ENCODE results near the gene SPDYE16. TPM values are rescaled to one million over a fixed set of nuclear protein-coding genes. Genes with fewer than 3 reads are reported as not detected.
"Not testable (repeated sequence)": the region's sequence is repeated elsewhere in the genome, so short reads cannot be mapped to it uniquely, and the experiment has no call there.

Gene SPDYE16
- total RNA-seq, 1 donor from 2014 or later: 0.35 TPM

GRCh38 chr7:76568742-76569141 lies 25.6 kb upstream of the SPDYE16 start:
- not testable (repeated sequence) for H3K4me3 Mint-ChIP-seq; H3K27me3 Mint-ChIP-seq (ENCODE audit: low read depth); H3K27ac Mint-ChIP-seq (ENCODE audit: unreplicated experiment); DNase-seq (ENCODE audit: low read depth, low spot score); H3K9me3 Mint-ChIP-seq; H3K4me1 Mint-ChIP-seq
- peaks cover 23% of the 10 kb centered on the region for H3K36me3 Mint-ChIP-seq (ENCODE audit: low read depth)

GRCh38 chr7:76567753-76568152 lies 24.7 kb upstream of the SPDYE16 start:
- not testable (repeated sequence) for H3K4me1 Mint-ChIP-seq; H3K9me3 Mint-ChIP-seq; H3K27ac Mint-ChIP-seq (ENCODE audit: unreplicated experiment); H3K27me3 Mint-ChIP-seq (ENCODE audit: low read depth); DNase-seq (ENCODE audit: low read depth, low spot score); H3K4me3 Mint-ChIP-seq
- peaks cover 24% of the 10 kb centered on the region for H3K36me3 Mint-ChIP-seq (ENCODE audit: low read depth)

- not testable (repeated sequence) for H3K27ac Mint-ChIP-seq (ENCODE audit: unreplicated experiment); DNase-seq (ENCODE audit: low read depth, low spot score); H3K9me3 Mint-ChIP-seq; H3K4me1 Mint-ChIP-seq; H3K27me3 Mint-ChIP-seq (ENCODE audit: low read depth); H3K4me3 Mint-ChIP-seq
- peaks cover 27% of the 10 kb centered on the region for H3K36me3 Mint-ChIP-seq (ENCODE audit: low read depth)
These were observed 24.2 kb upstream of the SPDYE16 start for GRCh38 chr7:76567311-76567710.

GRCh38 chr7:76565001-76565400 lies 21.9 kb upstream of the SPDYE16 start:
- H3K27me3 Mint-ChIP-seq (ENCODE audit: low read depth); H3K9me3 Mint-ChIP-seq; DNase-seq (ENCODE audit: low read depth, low spot score); H3K4me3 Mint-ChIP-seq; H3K4me1 Mint-ChIP-seq; H3K27ac Mint-ChIP-seq (ENCODE audit: unreplicated experiment): not testable (repeated sequence)
- peaks cover 29% of the 10 kb centered on the region for H3K36me3 Mint-ChIP-seq (ENCODE audit: low read depth)

GRCh38 chr7:76561342-76561741 lies 18.2 kb upstream of the SPDYE16 start:
- H3K4me3 Mint-ChIP-seq; H3K27ac Mint-ChIP-seq (ENCODE audit: unreplicated experiment); H3K4me1 Mint-ChIP-seq; H3K9me3 Mint-ChIP-seq; H3K27me3 Mint-ChIP-seq (ENCODE audit: low read depth); DNase-seq (ENCODE audit: low read depth, low spot score): not testable (repeated sequence)
- peaks cover 21% of the 10 kb centered on the region for H3K36me3 Mint-ChIP-seq (ENCODE audit: low read depth)

GRCh38 chr7:76560157-76560556 lies 17.1 kb upstream of the SPDYE16 start:
- not testable (repeated sequence) for H3K27ac Mint-ChIP-seq (ENCODE audit: unreplicated experiment); H3K4me1 Mint-ChIP-seq; DNase-seq (ENCODE audit: low read depth, low spot score); H3K9me3 Mint-ChIP-seq; H3K27me3 Mint-ChIP-seq (ENCODE audit: low read depth); H3K4me3 Mint-ChIP-seq
- H3K36me3 Mint-ChIP-seq (ENCODE audit: low read depth): peaks cover 12% of the 10 kb centered on the region

GRCh38 chr7:76559685-76560084 lies 16.6 kb upstream of the SPDYE16 start:
- H3K36me3 Mint-ChIP-seq (ENCODE audit: low read depth): peaks cover 12% of the 10 kb centered on the region
- not testable (repeated sequence) for DNase-seq (ENCODE audit: low read depth, low spot score); H3K27me3 Mint-ChIP-seq (ENCODE audit: low read depth); H3K9me3 Mint-ChIP-seq; H3K4me3 Mint-ChIP-seq; H3K4me1 Mint-ChIP-seq; H3K27ac Mint-ChIP-seq (ENCODE audit: unreplicated experiment)

GRCh38 chr7:76551992-76552391 lies 8.9 kb upstream of the SPDYE16 start:
- not testable (repeated sequence) for H3K36me3 Mint-ChIP-seq (ENCODE audit: low read depth); H3K27ac Mint-ChIP-seq (ENCODE audit: unreplicated experiment); DNase-seq (ENCODE audit: low read depth, low spot score); H3K27me3 Mint-ChIP-seq (ENCODE audit: low read depth); H3K9me3 Mint-ChIP-seq
- Mint-ChIP-seq H3K4me3 (peak overlapping the region; percentile 61), H3K4me1 (peaks cover 20% of the 10 kb centered on the region)

GRCh38 chr7:76549855-76550248 lies 6.8 kb upstream of the SPDYE16 start:
- peak overlapping the region; percentile 86 for H3K27ac Mint-ChIP-seq (ENCODE audit: unreplicated experiment)
- not testable (repeated sequence) for H3K27me3 Mint-ChIP-seq (ENCODE audit: low read depth); H3K36me3 Mint-ChIP-seq (ENCODE audit: low read depth); H3K9me3 Mint-ChIP-seq; DNase-seq (ENCODE audit: low read depth, low spot score)
- peak overlapping the region; percentile 95 for H3K4me3 Mint-ChIP-seq
- H3K4me1 Mint-ChIP-seq: peaks cover 20% of the 10 kb centered on the region

- peak overlapping the region; percentile 95 for H3K4me3 Mint-ChIP-seq
- peak; percentile 66 for DNase-seq (ENCODE audit: low read depth, low spot score)
- peak overlapping the region; percentile 86 for H3K27ac Mint-ChIP-seq (ENCODE audit: unreplicated experiment)
- H3K9me3 Mint-ChIP-seq; H3K27me3 Mint-ChIP-seq (ENCODE audit: low read depth); H3K36me3 Mint-ChIP-seq (ENCODE audit: low read depth): not testable (repeated sequence)
- H3K4me1 Mint-ChIP-seq: peaks cover 20% of the 10 kb centered on the region
These were observed 6.1 kb upstream of the SPDYE16 start for GRCh38 chr7:76549025-76549854.

- DNase-seq (ENCODE audit: low read depth, low spot score); H3K4me3 Mint-ChIP-seq; H3K9me3 Mint-ChIP-seq; H3K4me1 Mint-ChIP-seq; H3K27me3 Mint-ChIP-seq (ENCODE audit: low read depth); H3K36me3 Mint-ChIP-seq (ENCODE audit: low read depth); H3K27ac Mint-ChIP-seq (ENCODE audit: unreplicated experiment): not testable (repeated sequence)
These were observed 11.5 kb downstream of the SPDYE16 start for GRCh38 chr7:76531643-76532042.

- H3K36me3 Mint-ChIP-seq (ENCODE audit: low read depth); H3K9me3 Mint-ChIP-seq; H3K27ac Mint-ChIP-seq (ENCODE audit: unreplicated experiment); H3K4me3 Mint-ChIP-seq; H3K4me1 Mint-ChIP-seq; DNase-seq (ENCODE audit: low read depth, low spot score); H3K27me3 Mint-ChIP-seq (ENCODE audit: low read depth): not testable (repeated sequence)
These were observed 16.9 kb downstream of the SPDYE16 start for GRCh38 chr7:76526183-76526582.

GRCh38 chr7:76516932-76517331 lies 26.2 kb downstream of the SPDYE16 start:
- not testable (repeated sequence) for H3K27me3 Mint-ChIP-seq (ENCODE audit: low read depth); H3K4me1 Mint-ChIP-seq; H3K4me3 Mint-ChIP-seq; H3K9me3 Mint-ChIP-seq; H3K27ac Mint-ChIP-seq (ENCODE audit: unreplicated experiment); DNase-seq (ENCODE audit: low read depth, low spot score); H3K36me3 Mint-ChIP-seq (ENCODE audit: low read depth)

Measured in neural crest cell (in vitro differentiated cells).